T1000 (cell line): ENCODE results near the gene PLCB4.

Experiments used
- DNase-seq: peaks from one replicate; lab custom pipeline; 2025; ENCODE audit warnings: mixed read lengths; lab: John Stamatoyannopoulos, UW

PLCB4 gene

DNA sequence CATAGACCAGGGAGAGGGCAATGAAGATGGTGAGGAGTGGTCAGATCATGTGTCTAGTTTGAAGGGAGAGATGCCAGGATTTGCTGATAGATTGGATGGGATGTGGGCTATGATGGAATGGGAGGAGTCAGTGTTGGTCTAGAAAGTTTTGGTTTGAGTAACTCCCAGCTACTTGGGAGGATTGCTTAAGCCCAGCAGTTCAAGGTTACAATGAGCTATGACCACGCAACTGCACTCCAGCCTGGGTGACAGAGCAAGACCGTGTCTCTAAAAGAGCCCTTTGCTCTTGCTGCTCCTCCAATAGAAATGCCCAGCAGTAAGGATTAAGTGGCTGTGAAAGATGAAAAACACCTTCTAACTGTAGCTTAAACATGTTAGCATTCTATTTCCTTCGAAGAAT is 427.3 kb downstream of the PLCB4 start:
- no peak for DNase-seq

DNA sequence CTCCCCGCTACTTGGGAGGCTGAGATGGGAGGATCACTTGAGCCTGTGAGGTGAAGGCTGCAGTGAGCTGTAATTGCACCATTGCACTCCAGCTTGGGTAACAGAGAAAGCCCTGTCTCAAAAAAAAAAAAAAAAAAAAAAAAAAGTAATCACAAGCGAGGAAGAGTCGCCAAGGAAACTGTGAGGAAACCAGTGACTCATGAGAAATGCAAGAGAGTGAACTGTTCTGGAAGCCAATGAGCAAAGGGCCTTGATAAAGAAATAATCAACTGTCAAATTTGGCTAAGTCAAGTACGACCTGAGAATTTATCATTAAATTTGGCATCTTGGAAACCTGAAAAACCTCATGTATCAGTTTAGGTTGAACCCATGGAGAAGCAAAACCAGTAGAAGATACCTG is 429.4 kb downstream of the PLCB4 start:
- no peak for DNase-seq

DNA sequence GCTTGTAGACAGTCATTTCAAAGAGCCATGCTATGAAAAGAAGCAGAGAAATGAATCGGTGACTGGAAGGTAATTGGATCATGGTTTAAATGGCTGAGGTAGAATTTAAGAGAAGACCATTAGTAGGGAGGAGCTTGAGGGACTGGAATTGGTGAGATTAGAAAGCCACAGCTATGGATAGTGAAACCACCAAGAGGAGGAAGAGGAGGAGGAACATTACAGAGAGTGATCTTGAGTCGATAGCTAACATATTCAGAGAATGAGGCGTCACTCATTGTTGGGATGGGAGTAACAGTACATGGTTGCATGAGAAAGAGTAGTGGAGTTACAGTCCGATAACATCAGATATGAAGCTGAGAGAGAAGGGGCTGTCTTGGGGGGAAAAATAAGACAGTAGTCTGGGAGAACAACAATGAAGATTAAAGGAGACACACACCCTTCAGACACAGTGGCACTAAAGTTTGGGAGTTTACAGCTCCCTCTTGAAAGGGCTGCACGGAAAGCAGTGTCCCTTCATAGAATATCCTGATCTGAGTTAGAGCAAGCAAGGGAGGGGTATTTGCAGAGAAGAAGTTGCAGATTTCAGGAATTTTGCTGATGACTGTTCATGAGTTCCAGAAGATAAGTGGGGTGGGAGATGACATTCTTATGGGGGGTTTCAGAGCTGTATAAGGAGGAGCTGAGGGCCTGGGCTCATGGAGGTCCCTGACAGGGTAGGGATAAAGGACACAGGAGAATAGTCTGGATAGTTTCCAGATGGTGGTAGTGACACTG is 430.4 kb downstream of the PLCB4 start:
- DNase-seq: no peak

DNA sequence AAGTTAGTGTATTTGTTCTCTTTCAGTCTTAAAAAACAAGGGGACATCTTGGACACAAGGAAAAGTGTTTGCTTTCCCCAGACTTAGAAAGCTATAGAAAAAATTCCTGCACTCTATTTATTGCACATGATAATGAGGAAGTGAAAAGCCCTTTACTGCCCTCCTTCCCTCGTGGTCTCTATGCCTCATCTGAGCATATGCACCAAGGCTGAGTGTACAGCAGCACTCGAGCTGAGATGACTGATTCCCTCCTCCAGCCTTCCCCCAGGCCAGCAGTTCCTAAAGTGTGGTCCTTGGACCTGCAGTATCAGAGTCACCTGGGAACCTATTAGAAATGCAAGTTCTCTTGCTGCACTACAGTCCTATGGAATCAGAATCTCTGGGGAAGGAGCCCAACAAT is 431.2 kb downstream of the PLCB4 start:
- no peak for DNase-seq

GRCh38 chr20:9501473-9501872 is 432.6 kb downstream of the PLCB4 start:
- DNase-seq: no peak

GRCh38 chr20:9503526-9504245 is 434.8 kb downstream of the PLCB4 start:
- no peak for DNase-seq

DNA sequence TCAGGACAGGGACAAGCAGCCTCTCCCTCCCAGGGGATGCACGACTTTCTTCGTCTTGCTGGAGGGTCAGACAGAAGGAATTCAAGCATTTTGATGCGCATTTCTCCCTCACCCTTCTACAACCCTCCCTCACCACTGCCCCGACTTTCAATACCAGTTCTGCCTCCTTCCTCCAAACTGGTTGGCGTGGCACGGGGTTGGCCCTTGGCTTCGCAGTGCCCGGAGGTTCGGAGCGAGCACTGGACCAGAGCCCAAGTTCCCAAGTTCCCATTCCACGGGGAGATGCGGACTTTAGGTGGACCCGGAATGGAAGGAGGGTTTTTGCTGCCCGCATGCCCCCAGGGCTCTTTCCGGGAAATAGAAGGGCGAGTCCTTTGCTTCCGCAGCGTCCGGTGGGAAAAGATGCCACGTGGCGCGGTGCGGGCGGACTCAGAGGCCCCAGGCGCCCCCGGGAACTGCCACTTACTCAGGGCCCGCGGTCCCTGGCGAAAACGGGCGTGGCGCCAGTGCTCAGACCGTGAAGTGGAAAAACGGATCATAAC is 437.5 kb downstream of the PLCB4 start:
- no peak for DNase-seq

- DNase-seq: no peak
Measured at GRCh38 chr20:9506964-9507369, 438.1 kb downstream of the PLCB4 start.

DNA sequence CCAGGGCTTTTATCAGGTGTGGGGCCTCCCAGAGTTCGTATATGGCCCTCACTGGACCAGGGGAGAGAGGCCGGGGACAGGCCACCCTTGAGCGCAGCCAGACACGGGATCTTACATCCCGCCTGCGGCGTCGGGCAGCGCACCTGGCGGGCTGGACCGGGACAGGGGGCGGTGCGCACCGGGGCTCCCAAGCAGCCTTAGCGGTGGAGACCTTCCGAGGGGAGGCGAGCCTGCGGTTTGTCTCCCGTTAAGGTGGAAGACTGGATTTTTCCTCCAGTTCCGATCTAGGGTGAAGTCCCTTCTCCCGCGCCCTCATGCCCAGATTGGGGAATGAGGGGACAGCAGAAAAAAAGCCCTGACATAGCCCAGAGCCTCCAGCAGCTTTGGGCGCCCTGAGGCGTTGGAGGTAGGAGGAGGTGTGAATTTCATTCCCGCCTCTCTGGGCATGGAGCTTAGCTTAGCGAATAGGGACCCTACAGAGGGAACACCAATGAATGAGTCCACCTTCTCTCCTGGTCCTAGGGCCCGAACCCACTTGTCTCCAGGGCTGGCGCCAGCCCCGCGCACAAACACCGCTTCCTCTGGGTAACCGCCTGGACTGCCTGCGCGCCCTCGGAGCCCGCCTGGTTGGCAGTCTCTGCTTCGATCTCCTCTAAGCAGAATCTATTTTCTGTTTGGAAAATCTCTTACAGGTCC is 438.8 kb downstream of the PLCB4 start:
- no peak for DNase-seq

GRCh38 chr20:9508240-9508661 is 439.4 kb downstream of the PLCB4 start:
- DNase-seq: no peak

DNA sequence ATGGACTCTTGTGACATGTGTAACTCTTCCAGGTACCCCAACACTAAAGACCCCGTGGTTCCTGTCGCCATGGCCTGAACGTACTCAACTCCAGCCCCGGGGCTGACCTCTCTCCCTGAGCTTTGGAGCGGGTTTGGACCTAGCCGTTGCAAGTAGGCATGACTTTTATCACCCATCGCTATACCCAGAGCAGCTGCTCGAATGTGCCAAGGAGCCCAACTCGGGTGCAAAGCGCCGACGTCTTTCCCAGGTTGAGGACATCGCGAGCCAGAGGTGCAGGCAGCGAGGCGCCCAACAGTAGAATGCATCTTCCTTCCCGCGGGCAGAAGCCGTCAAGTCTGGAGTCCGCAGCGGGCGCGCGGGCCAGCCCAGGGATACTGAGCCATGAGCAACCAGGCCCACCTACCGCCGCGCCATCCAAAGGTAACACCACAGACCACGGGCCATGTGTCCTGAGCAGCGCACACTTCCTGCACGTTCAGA is 439.9 kb downstream of the PLCB4 start:
- DNase-seq: no peak

DNA sequence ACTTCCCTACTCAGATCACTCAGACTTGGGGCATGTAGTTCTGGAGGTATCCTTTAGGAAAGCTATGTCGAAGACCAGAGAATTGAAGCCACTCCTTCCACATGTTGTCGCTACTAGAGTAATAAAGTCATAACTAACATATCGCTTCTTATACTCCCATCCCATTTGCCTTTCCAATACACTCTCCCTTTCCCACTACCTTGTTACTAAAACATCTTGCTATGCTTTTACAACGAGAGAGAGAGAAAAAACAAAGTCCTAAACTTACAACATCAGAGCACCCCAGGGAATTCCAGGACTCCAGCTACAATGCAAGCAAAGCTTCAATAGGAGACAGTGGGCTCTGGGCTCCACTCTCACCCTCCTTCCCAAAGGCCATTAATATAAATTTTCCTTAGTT is 440.4 kb downstream of the PLCB4 start:
- no peak for DNase-seq

DNA sequence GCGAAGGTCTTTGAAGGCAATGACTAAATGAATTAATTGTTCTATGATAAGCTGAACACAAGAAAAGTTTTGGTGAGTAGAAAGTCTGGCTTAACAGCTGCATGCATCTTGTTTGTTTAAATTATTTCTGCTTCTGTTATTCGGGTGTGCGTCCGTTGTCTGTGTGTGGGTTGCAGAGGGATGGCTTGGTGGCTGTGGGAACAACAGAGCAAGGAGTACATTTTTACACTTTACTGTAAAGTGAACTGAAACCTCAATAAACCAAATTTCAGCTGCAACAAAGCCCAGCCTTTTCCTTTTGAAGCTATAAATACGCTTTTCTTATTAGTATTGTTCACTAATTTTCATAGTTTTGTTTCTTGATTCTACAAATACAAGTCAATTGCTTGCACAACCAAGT is 442.0 kb downstream of the PLCB4 start:
- no peak for DNase-seq

GRCh38 chr20:9514072-9514460 is 445.2 kb downstream of the PLCB4 start:
- no peak for DNase-seq

DNA sequence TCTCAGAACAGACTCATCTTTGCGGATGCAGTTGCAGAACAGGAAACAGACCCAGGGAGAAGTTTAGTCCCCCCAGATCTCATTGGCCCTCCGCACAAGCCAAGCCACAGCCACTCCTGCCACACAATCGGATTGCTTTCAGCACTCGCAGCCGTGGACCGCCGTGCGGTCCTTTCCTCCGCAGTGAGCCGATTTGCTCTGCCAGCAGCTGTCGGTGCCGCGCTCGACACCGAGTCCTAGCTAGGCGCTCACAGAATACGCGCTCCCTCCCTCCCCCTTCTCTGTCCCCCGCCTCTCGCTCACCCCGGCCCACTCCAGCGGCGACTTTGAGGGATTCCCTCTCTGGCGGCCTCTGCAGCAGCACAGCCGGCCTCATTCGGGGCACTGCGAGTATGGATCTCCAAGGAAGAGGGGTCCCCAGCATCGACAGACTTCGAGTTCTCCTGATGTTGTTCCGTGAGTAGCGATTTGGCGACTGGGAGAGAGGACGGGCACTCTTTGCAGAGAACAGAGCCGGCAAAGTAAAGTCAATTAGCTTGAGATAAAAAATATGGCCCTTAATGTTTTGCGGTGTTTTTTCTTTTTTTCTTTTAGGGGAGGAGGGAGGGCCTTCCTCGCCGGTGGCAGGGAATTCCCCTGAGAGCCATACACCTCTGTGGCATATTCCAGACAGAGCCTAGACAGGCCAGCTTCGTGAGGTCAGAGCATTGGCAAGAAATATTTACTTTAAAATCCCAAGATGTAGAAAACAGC is 445.8 kb downstream of the PLCB4 start, which contains the start of gene LAMP5:
LAMP5 (plus strand) TSS at position 130 of the 753 bp plus-strand sequence; CDS start at position 393, 263 bp downstream.
- DNase-seq: no peak

DNA sequence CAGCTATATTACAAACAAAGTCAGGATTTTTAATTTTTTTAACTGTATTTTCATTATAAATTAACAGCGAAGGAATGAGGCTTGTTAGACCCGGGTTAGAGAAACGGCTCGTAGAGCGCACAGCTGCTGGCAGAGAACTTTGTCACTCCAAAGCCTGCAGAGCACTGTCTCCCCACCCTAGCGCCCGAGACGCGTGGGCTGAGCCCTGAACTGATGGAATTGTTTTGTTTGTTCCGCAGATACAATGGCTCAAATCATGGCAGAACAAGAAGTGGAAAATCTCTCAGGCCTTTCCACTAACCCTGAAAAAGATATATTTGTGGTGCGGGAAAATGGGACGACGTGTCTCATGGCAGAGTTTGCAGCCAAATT is 446.3 kb downstream of the PLCB4 start:
- DNase-seq: no peak

DNA sequence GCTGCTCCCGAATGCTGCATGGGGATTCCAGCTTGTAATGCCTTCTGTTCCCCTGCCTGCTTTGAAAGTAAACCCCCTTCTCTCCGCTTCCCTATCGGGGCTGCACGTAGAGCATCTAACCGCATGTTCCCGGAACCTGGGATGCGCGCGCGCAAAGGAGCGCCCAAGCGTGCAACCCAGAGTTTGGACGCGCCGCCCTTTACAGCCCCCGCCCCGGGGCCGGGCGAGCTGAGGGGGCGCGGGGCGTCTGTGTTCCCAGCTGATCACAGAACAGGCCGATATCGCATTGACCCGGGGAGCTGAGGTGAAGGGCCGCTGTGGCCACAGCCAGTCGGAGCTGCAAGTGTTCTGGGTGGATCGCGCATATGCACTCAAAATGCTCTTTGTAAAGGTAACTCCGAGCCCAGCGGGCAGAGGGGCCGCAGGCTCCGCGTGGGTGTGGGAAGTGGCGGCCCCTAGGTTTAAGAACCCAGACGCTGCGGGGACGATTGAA is 446.9 kb downstream of the PLCB4 start:
- no peak for DNase-seq

GRCh38 chr20:9516234-9516871 is 447.5 kb downstream of the PLCB4 start:
- no peak for DNase-seq

- no peak for DNase-seq
Measured at GRCh38 chr20:9517297-9518162, 448.6 kb downstream of the PLCB4 start.

DNA sequence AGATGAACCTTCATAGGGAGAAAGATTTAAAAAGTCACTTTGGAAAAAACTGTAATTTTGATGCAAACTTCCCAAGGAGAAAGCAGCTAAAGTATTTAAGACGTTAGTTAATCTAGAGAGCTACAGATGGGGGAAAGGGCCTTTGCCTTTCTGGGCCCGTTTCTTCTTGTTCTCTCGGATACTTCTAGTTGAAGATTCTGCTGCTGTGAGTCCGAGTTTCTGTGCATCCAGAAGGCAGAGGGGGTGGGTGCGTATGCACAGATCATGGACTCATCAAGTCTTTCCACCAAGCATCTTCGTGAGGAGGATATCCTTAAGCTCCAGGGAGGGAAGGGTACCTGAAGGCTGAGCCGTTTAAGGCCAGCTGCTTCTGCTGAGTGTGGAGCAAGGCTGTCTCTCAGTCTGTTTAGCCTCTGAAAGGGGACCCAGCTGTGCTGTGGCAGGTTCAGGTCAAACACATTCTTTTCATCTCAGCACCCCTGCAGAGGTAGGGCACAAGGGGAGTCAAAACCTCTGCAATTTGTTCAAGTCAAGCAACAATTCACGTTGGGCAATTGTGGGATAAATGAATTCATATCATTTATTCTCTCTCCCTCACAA is 449.8 kb downstream of the PLCB4 start:
- DNase-seq: no peak
